CD4-positive, alpha-beta T cell (primary cell): ENCODE results near the gene CLEC2D. TPM values are rescaled to one million over a fixed set of nuclear protein-coding genes. Genes with fewer than 3 reads are reported as not detected.

Experiments used
- ATAC-seq: fragments of 200-7000 bp; cut with Tn5 transposase; one replicate; pipeline ENCODE4 v1.10.0; 2022; ENCODE audit warnings: mild to moderate bottlenecking; ENCODE audit not compliant: poor library complexity
- CTCF ChIA-PET: fragments of 350-600 bp; sonication (Branson Sonifier 250); formaldehyde crosslinking; loops from one replicate; lab custom pipeline; 2021; ENCODE audit warnings: antibody characterized with exemption, inconsistent platforms; lab: Charles Lee
- POLR2A ChIA-PET: fragments of 350-600 bp; sonication (Branson Sonifier 250); formaldehyde crosslinking; loops from one replicate; lab custom pipeline; 2021; ENCODE audit warnings: antibody characterized with exemption, inconsistent platforms; lab: Charles Lee
- DNase-seq, 14 experiments: peaks; one replicate each; pipeline ENCODE4 v3.0.0-alpha.2; 2013 to 2020; ENCODE audit warnings: mixed read lengths in 2 of 14
- H3K27ac ChIP-seq, 2 donors: one replicate each; pipeline versions ENCODE4 v1.5.1 to v1.7.0; 2013; ENCODE audit warnings: low read length in 2 of 2, low read depth in 1 of 2, mild to moderate bottlenecking in 1 of 2
- H3K27me3 ChIP-seq, 2 experiments: 1 replicate in 1 of 2; 2 replicates in 1 of 2; pipeline versions ENCODE4 v1.6.1 to v1.7.0; 2013; ENCODE audit warnings: low read length in 2 of 2, control low read depth in 1 of 2, mild to moderate bottlenecking in 1 of 2, moderate library complexity in 1 of 2; ENCODE audit not compliant: insufficient read depth in 2 of 2, control insufficient read depth in 1 of 2
- H3K36me3 ChIP-seq: one replicate; pipeline ENCODE4 v1.6.1; 2013; ENCODE audit warnings: low read length, control low read depth; ENCODE audit not compliant: insufficient read depth
- H3K4me1 ChIP-seq: one replicate; pipeline ENCODE4 v1.6.1; 2013; ENCODE audit warnings: low read length, control low read depth; ENCODE audit not compliant: insufficient read depth
- H3K4me3 ChIP-seq: one replicate; pipeline ENCODE4 v1.5.1; 2013; ENCODE audit warnings: mild to moderate bottlenecking, low read length, moderate library complexity
- H3K9me3 ChIP-seq, 2 experiments: 1 replicate in 1 of 2; 2 replicates in 1 of 2; pipeline versions ENCODE4 v1.6.1 to v1.7.0; 2013; ENCODE audit warnings: low read length in 2 of 2, mild to moderate bottlenecking in 2 of 2, control low read depth in 1 of 2, moderate library complexity in 1 of 2; ENCODE audit not compliant: control insufficient read depth in 1 of 2, insufficient read depth in 1 of 2
- H3K27ac Mint-ChIP-seq: one replicate; pipeline ENCODE4 v1.8.0; 2020; ENCODE audit warnings: mixed read lengths
- H3K27me3 Mint-ChIP-seq: one replicate; pipeline ENCODE4 v1.8.0; 2021; ENCODE audit warnings: mixed read lengths
- H3K36me3 Mint-ChIP-seq: one replicate; pipeline ENCODE4 v1.8.0; 2021; ENCODE audit warnings: low read depth, mixed read lengths
- H3K4me1 Mint-ChIP-seq: one replicate; pipeline ENCODE4 v1.8.0; 2021; ENCODE audit warnings: low read depth, mixed read lengths
- H3K4me3 Mint-ChIP-seq: one replicate; pipeline ENCODE4 v1.8.0; 2020; ENCODE audit warnings: mild to moderate bottlenecking, mixed read lengths
- H3K9me3 Mint-ChIP-seq: one replicate; pipeline ENCODE4 v1.8.0; 2020; ENCODE audit warnings: mixed read lengths
- intact Hi-C, 2 experiments: fragments of 100-400 bp; cut with DNase I in 1 of 2; cut with micrococcal nuclease in 1 of 2; formaldehyde crosslinking; loops; one replicate each; pipeline versions ENCODE4 v1.15.1 to v1.9.0; 2023 to 2025; cut with DNase I, micrococcal nuclease
- polyA plus RNA-seq, 2 donors: library from polyadenylated mRNA; unstranded; fragments of 120-200 nt; gene quantifications; one replicate each; pipeline ENCODE4 v1.2.1, GENCODE V29; 2013
- total RNA-seq, 174 experiments: library from RNA in 2 of 174; stranded (reverse) in 2 of 174; gene quantifications; one replicate each; pipeline ENCODE4 v1.2.3 and lab custom pipeline; 2021 to 2026
- TF ChIP-seq, protein P1 (sequence below): fragments of 200-600 bp; IDR thresholded peaks from one replicate; pipeline ENCODE4 v1.8.0; 2022; ENCODE audit warnings: antibody characterized with exemption, mild to moderate bottlenecking

Gene CLEC2D, protein sequence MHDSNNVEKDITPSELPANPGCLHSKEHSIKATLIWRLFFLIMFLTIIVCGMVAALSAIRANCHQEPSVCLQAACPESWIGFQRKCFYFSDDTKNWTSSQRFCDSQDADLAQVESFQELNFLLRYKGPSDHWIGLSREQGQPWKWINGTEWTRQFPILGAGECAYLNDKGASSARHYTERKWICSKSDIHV
- total RNA-seq: 100 to 1,000 TPM; 121 to 122 TPM
- polyA plus RNA-seq (2013, experiment 1 of 2): 187 TPM
- polyA plus RNA-seq (2013, experiment 2 of 2): 219 TPM
- total RNA-seq (lab: John Stamatoyannopoulos, UW): 154 to 761 (median 423) reads per million in 172 experiments

DNA sequence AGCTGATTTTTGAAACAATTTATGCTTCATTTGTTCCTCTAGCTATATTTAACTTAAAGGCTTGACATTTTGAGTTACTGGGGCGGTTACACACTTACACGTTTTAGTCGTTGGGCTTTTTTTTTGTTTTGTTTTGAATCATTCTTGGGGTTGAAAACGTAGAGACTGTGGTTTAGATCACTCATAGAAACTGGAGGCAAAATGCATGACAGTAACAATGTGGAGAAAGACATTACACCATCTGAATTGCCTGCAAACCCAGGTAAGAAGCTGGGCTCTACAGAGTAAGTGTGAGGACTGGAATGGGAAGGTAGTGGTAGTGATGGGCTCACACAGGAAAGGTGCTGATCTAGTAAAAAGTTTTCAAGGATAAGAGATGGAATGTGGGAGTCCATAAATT, at the start of gene CLEC2D:
Gene CLEC2D, plus strand, starts transcription at position 180 of the 400 bp plus-strand sequence. Its CDS starts 22 bp downstream, at position 202.
- H3K4me3 ChIP-seq: peak within 1 kb of the TSS; percentile 72
- DNase-seq (peak in 7 of 14 experiments; percentile 19 to 81 (median 56)), ATAC-seq (peak; percentile 53)
- Mint-ChIP-seq H3K4me3 (peak within 1 kb of the TSS; percentile 87), H3K27ac (peak within 1 kb of the TSS; percentile 90), H3K4me1 (peaks cover 71% of the 10 kb centered on the region), H3K9me3 (no peaks in the 10 kb centered on the region), H3K27me3 (no peaks in the 10 kb centered on the region), H3K36me3 (peaks cover 60% of the 10 kb centered on the region)
- peaks cover 50% of the 10 kb centered on the region for H3K4me1 ChIP-seq
- peaks cover 23% of the 10 kb centered on the region for H3K36me3 ChIP-seq
- H3K9me3 ChIP-seq: no peaks in the 10 kb centered on the region
- ChIA-PET CTCF (interaction anchor here (0.8 to 2.3 kb wide), 9 partner anchors 14 to 144 kb away, joined by 3 to 10 read pairs (median 4); no protein-coding TSS in a partner anchor), POLR2A (interaction anchor here (0.6 to 16.7 kb wide), 24 partner anchors 9 to 283 kb away, joined by 3 to 648 read pairs (median 5); partner anchors contain the start of gene CD69)
- peak within 1 kb of the TSS; percentile 77 to 88 for H3K27ac ChIP-seq
- intact Hi-C loops: loop anchor here in 1 of 2 experiments (1.0 kb wide), 2 partner anchors 19 to 35 kb away; no protein-coding TSS in a partner anchor
- no peaks in the 10 kb centered on the region for H3K27me3 ChIP-seq
- TF ChIP-seq, protein P1, sequence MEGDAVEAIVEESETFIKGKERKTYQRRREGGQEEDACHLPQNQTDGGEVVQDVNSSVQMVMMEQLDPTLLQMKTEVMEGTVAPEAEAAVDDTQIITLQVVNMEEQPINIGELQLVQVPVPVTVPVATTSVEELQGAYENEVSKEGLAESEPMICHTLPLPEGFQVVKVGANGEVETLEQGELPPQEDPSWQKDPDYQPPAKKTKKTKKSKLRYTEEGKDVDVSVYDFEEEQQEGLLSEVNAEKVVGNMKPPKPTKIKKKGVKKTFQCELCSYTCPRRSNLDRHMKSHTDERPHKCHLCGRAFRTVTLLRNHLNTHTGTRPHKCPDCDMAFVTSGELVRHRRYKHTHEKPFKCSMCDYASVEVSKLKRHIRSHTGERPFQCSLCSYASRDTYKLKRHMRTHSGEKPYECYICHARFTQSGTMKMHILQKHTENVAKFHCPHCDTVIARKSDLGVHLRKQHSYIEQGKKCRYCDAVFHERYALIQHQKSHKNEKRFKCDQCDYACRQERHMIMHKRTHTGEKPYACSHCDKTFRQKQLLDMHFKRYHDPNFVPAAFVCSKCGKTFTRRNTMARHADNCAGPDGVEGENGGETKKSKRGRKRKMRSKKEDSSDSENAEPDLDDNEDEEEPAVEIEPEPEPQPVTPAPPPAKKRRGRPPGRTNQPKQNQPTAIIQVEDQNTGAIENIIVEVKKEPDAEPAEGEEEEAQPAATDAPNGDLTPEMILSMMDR: no peak

DNA sequence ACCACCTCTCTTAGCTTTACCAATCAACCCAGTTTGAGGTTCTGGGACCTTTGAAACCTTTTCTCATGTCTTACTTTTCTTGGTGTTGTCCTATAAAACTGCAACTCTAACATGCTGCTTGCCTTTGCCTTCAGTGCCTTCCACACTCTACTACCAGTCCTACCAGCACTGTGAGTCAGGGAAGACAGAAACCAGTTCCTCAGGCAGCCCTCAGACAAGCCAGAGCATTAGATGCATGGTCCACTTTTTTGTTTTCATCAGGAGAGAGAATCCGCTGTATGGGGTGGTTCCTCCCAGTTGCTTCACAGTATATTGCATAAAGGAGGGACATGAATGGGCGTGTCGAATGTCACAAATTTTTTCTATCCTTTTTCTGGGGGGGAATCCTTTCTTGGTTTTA, 44.5 kb upstream of the CLEC2D start:
- Mint-ChIP-seq H3K36me3 (peaks cover 50% of the 10 kb centered on the region), H3K9me3 (peaks cover 19% of the 10 kb centered on the region), H3K27ac (no peak overlapping the region), H3K4me1 (peaks cover 17% of the 10 kb centered on the region), H3K4me3 (no peak overlapping the region), H3K27me3 (no peaks in the 10 kb centered on the region)
- TF ChIP-seq, protein P1: no peak
- H3K36me3 ChIP-seq: no peaks in the 10 kb centered on the region
- no peak overlapping the region for H3K4me3 ChIP-seq
- no peak overlapping the region for H3K27ac ChIP-seq
- intact Hi-C loops: no loop called here
- H3K27me3 ChIP-seq: no peaks in the 10 kb centered on the region
- ChIA-PET POLR2A (interaction anchor here (0.7 to 2.0 kb wide), 2 partner anchors 23 to 28 kb away, joined by 3 to 10 read pairs; no protein-coding TSS in a partner anchor), CTCF (interaction anchor here (1.5 kb wide), 2 partner anchors 9 to 83 kb away, joined by 3 to 4 read pairs; no protein-coding TSS in a partner anchor)
- ATAC-seq: no peak
- H3K4me1 ChIP-seq: no peaks in the 10 kb centered on the region
- DNase-seq: no peak
- H3K9me3 ChIP-seq: peaks cover 0 to 5% of the 10 kb centered on the region in 2 experiments

DNA sequence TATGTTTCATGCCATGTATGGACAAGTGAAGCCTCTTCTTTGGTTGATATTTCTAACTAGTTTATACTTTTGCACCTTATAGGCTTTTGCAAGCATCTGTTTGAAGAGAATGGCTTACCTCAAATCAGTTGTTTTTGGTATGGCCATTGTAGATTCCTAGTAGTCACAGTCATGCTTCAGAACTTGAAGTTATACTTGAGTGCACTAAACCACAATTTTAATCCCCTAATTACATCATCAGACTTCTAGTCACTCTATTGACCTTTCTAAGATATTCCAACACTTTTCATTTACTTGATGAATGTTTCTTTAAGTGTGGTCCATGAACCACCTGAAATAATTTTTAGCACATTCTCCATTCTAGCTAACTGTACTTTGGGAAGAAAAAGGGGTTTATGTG, 43.2 kb upstream of the CLEC2D start:
- intact Hi-C loops: no loop called here
- POLR2A ChIA-PET: interaction anchor here (2.0 kb wide), 1 partner anchor 21 kb away, joined by 10 read pairs; no protein-coding TSS in a partner anchor
- Histone ChIP-seq H3K4me3 (no peak overlapping the region), H3K36me3 (no peaks in the 10 kb centered on the region), H3K4me1 (no peaks in the 10 kb centered on the region), H3K27me3 (no peaks in the 10 kb centered on the region), H3K27ac (no peak overlapping the region), H3K9me3 (peaks cover 0 to 5% of the 10 kb centered on the region in 2 experiments)
- H3K9me3 Mint-ChIP-seq: peaks cover 19% of the 10 kb centered on the region
- no peak overlapping the region for H3K4me3 Mint-ChIP-seq
- H3K27me3 Mint-ChIP-seq: no peaks in the 10 kb centered on the region
- H3K36me3 Mint-ChIP-seq: peaks cover 44% of the 10 kb centered on the region
- ATAC-seq: no peak
- H3K27ac Mint-ChIP-seq: no peak overlapping the region
- TF ChIP-seq, protein P1: no peak
- peaks cover 14% of the 10 kb centered on the region for H3K4me1 Mint-ChIP-seq
- CTCF ChIA-PET: no interaction called here
- no peak for DNase-seq
